ENCODE data around the gene TRIO.

The TRIO gene

DNA sequence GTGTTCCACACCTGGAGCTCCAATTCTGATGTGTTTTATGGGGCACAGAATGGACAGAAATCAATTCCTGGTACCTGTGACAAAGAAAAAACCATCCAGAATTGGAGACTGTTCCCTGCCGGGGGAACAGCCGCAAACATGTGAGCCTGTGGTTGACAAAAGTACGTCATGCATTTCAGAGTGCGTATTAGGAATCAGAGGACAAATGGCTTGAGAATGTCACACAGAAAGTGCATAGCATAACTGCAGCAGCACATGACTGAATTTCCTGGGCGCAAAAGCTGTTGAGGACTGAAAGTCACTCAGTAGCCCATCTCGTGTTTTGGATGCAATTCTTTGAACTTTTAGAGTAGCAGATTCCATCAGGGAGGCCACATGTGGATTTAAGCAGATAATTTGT is 85.1 kb downstream of the TRIO start:
- H3K4me3 ChIP-seq (ENCODE audit: low read depth, low read length) = no peak overlapping the region
- TF ChIP-seq, protein P1, sequence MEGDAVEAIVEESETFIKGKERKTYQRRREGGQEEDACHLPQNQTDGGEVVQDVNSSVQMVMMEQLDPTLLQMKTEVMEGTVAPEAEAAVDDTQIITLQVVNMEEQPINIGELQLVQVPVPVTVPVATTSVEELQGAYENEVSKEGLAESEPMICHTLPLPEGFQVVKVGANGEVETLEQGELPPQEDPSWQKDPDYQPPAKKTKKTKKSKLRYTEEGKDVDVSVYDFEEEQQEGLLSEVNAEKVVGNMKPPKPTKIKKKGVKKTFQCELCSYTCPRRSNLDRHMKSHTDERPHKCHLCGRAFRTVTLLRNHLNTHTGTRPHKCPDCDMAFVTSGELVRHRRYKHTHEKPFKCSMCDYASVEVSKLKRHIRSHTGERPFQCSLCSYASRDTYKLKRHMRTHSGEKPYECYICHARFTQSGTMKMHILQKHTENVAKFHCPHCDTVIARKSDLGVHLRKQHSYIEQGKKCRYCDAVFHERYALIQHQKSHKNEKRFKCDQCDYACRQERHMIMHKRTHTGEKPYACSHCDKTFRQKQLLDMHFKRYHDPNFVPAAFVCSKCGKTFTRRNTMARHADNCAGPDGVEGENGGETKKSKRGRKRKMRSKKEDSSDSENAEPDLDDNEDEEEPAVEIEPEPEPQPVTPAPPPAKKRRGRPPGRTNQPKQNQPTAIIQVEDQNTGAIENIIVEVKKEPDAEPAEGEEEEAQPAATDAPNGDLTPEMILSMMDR (IDR thresholded peaks at IDR 0.05; ENCODE audit: low read depth, low read length, missing control alignments) = no peak
- DNase-seq = peak; percentile 47
- in situ Hi-C loops (cut with HindIII; ENCODE audit: low pct_ligation_motif_present, low sequenced_read_pairs) = no loop called here
- peak overlapping the region; percentile 59 for H3K27ac ChIP-seq
- peaks cover 7% of the 10 kb centered on the region for H3K36me3 ChIP-seq (replicated peaks)
- H3K27me3 ChIP-seq (replicated peaks) = no peaks in the 10 kb centered on the region

DNA sequence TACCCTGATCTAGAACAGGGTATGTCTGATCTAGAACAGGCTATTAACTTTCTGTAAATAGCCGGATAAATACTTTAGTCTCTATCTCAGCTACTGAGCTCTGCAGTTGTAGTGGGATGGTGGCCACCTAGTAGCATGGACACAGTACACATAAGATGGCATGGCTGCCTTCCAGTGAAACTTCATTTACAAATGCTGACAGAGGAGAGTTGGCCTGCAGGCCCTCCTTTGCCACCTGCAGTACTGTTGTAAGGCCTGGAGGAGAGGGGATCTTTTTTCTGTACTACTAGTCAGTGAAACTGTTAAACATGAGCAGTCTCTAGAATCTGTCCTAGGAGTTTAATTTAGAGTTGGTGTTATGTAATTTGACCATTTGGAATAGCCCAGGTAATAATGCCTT is 86.0 kb downstream of the TRIO start:
- in situ Hi-C loops (cut with HindIII; ENCODE audit: low pct_ligation_motif_present, low sequenced_read_pairs) = no loop called here
- TF ChIP-seq, protein P1 (IDR thresholded peaks at IDR 0.05; ENCODE audit: low read depth, low read length, missing control alignments) = no peak
- Histone ChIP-seq H3K27me3 (replicated peaks) (no peaks in the 10 kb centered on the region), H3K4me3 (ENCODE audit: low read depth, low read length) (no peak overlapping the region), H3K36me3 (replicated peaks) (peaks cover 7% of the 10 kb centered on the region), H3K27ac (no peak overlapping the region)
- no peak for DNase-seq

DNA sequence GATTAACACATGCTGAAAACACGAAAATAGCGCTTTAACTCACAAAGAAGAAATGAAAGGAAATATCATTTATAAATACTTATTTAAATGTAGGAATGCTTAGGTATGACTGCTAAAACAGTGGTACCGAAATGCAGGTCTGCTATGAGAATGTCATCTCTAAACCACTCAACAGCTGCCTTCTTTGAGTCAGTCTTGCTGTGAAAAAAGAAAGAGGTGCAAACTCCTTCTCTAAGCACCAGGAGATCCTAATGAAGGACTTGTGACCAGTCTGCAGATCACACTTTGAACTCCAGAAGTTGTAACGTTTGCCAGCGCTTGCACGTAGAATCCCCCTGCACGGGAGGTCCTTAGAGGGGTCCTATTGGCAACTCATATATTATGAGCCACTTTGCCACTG is 86.6 kb downstream of the TRIO start:
- no peak for DNase-seq
- TF ChIP-seq, protein P1 (IDR thresholded peaks at IDR 0.05; ENCODE audit: low read depth, low read length, missing control alignments) = no peak
- in situ Hi-C loops (cut with HindIII; ENCODE audit: low pct_ligation_motif_present, low sequenced_read_pairs) = no loop called here
- Histone ChIP-seq H3K27ac (no peak overlapping the region), H3K36me3 (replicated peaks) (peaks cover 7% of the 10 kb centered on the region), H3K4me3 (ENCODE audit: low read depth, low read length) (no peak overlapping the region), H3K27me3 (replicated peaks) (no peaks in the 10 kb centered on the region)

DNA sequence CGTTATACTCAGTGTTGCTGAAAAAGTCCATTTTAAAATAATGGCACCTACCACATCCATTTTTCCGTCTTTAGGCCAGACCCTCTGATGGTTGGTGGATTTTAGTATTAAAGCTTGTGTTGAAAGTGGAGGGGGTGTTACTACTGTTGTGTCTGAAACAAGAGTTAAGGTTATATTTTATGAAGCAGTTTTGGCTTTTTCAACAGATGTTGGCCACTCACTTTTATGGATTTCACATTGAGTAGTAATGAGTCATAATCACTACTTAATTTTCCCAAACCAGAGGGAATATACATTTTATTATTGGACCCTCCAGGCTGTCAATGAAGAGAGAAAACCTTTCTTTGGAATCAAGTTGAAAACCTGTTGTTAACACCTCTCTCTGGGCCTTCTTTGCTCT is 88.0 kb downstream of the TRIO start:
- H3K4me3 ChIP-seq (ENCODE audit: low read depth, low read length) = no peak overlapping the region
- no peak for DNase-seq
- H3K27me3 ChIP-seq (replicated peaks) = no peaks in the 10 kb centered on the region
- H3K27ac ChIP-seq = no peak overlapping the region
- in situ Hi-C loops (cut with HindIII; ENCODE audit: low pct_ligation_motif_present, low sequenced_read_pairs) = no loop called here
- TF ChIP-seq, protein P1 (IDR thresholded peaks at IDR 0.05; ENCODE audit: low read depth, low read length, missing control alignments) = no peak
- H3K36me3 ChIP-seq (replicated peaks) = peaks cover 7% of the 10 kb centered on the region

DNA sequence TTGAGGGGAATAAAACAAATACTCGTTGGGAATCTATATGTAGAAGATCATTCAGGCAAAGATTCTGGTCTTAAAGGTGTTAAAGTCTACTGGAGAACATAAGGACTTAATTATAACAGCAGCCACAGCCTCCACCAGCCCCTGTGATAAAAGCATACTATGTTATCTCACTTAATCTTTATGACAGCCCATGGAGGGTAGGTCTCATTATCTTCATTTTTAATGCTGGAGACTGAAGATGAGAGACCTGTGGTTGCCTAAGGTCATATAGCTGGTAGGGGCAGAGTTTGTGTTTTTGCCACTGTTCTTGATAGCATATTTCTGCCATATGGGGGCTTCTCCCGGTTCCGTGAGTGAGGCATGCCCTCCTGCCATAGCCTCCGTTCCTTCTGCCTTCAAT is 88.7 kb downstream of the TRIO start:
- no peak for DNase-seq
- Histone ChIP-seq H3K27me3 (replicated peaks) (no peaks in the 10 kb centered on the region), H3K27ac (no peak overlapping the region), H3K36me3 (replicated peaks) (peaks cover 5% of the 10 kb centered on the region), H3K4me3 (ENCODE audit: low read depth, low read length) (no peak overlapping the region)
- in situ Hi-C loops (cut with HindIII; ENCODE audit: low pct_ligation_motif_present, low sequenced_read_pairs) = no loop called here
- TF ChIP-seq, protein P1 (IDR thresholded peaks at IDR 0.05; ENCODE audit: low read depth, low read length, missing control alignments) = no peak

DNA sequence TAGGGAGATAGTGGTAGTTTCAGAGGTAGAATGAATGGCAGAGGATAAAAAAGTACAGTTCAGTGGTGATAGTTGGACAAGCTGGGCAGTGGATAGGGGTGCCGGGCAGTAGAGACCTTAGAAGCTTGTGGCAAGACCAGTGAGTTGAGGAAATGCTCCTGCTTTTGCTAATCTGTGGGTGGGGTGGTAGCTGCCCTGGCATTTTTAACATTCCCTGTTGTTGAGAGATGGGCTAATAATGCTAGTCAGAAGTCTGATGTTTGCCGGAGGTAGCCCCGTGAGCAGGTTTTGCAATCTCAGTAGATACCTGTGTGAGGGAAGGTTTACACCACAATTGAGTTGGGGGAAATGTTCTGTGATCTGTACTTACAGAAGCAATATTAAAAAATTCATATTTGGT is 91.1 kb downstream of the TRIO start:
- H3K4me3 ChIP-seq (ENCODE audit: low read depth, low read length) = no peak overlapping the region
- in situ Hi-C loops (cut with HindIII; ENCODE audit: low pct_ligation_motif_present, low sequenced_read_pairs) = no loop called here
- H3K27me3 ChIP-seq (replicated peaks) = no peaks in the 10 kb centered on the region
- no peak overlapping the region for H3K27ac ChIP-seq
- H3K36me3 ChIP-seq (replicated peaks) = peaks cover under 1% of the 10 kb centered on the region
- TF ChIP-seq, protein P1 (IDR thresholded peaks at IDR 0.05; ENCODE audit: low read depth, low read length, missing control alignments) = no peak
- DNase-seq = no peak
